WERI-Rb-1 (cell line): ENCODE results near the gene PORCN.

Experiments used
- DNase-seq: peaks from one replicate; pipeline ENCODE4 v3.0.0-alpha.2; 2020
- H3K27ac ChIP-seq: fragments of 250-450 bp; sonication (Bioruptor Pico); 2 replicates; pipeline ENCODE4 v1.5.1; 2020; ENCODE audit warnings: mild to moderate bottlenecking, moderate library complexity
- H3K27me3 ChIP-seq: fragments of 250-450 bp; sonication (Bioruptor Pico); 2 replicates; pipeline ENCODE4 v1.5.1; 2021; ENCODE audit warnings: mild to moderate bottlenecking, low read depth, moderate library complexity; ENCODE audit not compliant: insufficient read depth, severe bottlenecking
- H3K36me3 ChIP-seq: fragments of 250-450 bp; sonication (Bioruptor Pico); 2 replicates; pipeline ENCODE4 v1.5.1; 2020; ENCODE audit warnings: mild to moderate bottlenecking, moderate library complexity
- H3K4me3 ChIP-seq: 2 replicates; pipeline ENCODE4 v1.5.1; 2011; ENCODE audit warnings: low read depth, mild to moderate bottlenecking, control low read depth, low read length
- H3K9me3 ChIP-seq: fragments of 250-450 bp; sonication (Bioruptor Pico); 2 replicates; pipeline ENCODE4 v1.5.1; 2021; ENCODE audit warnings: mild to moderate bottlenecking, moderate library complexity; ENCODE audit not compliant: severe bottlenecking
- TF ChIP-seq, protein P1 (sequence below): IDR thresholded peaks from 2 replicates; pipeline ENCODE4 v1.5.1; 2011; ENCODE audit warnings: low read depth, mild to moderate bottlenecking, control low read depth, inconsistent platforms, low read length

The PORCN gene

GRCh38 chrX:48508400-48509244, at the start of gene PORCN:
Gene PORCN, plus strand, starts transcription at chrX:48508992. Its CDS starts 829 bp downstream, at chrX:48509821.
- no peaks in the 10 kb centered on the region for H3K9me3 ChIP-seq
- peak within 1 kb of the TSS; percentile 57 for H3K27ac ChIP-seq
- peak; percentile 84 for DNase-seq
- TF ChIP-seq, protein P1, sequence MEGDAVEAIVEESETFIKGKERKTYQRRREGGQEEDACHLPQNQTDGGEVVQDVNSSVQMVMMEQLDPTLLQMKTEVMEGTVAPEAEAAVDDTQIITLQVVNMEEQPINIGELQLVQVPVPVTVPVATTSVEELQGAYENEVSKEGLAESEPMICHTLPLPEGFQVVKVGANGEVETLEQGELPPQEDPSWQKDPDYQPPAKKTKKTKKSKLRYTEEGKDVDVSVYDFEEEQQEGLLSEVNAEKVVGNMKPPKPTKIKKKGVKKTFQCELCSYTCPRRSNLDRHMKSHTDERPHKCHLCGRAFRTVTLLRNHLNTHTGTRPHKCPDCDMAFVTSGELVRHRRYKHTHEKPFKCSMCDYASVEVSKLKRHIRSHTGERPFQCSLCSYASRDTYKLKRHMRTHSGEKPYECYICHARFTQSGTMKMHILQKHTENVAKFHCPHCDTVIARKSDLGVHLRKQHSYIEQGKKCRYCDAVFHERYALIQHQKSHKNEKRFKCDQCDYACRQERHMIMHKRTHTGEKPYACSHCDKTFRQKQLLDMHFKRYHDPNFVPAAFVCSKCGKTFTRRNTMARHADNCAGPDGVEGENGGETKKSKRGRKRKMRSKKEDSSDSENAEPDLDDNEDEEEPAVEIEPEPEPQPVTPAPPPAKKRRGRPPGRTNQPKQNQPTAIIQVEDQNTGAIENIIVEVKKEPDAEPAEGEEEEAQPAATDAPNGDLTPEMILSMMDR = no peak
- H3K4me3 ChIP-seq = peak within 1 kb of the TSS; percentile 49
- no peaks in the 10 kb centered on the region for H3K36me3 ChIP-seq
- peaks cover 8% of the 10 kb centered on the region for H3K27me3 ChIP-seq

- Histone ChIP-seq H3K4me3 (no peak overlapping the region), H3K36me3 (peaks cover 75% of the 10 kb centered on the region), H3K27me3 (no peaks in the 10 kb centered on the region), H3K27ac (no peak overlapping the region), H3K9me3 (no peaks in the 10 kb centered on the region)
- no peak for DNase-seq
- TF ChIP-seq, protein P1 = no peak
Observed at GRCh38 chrX:48459483-48459882, 49.3 kb upstream of the PORCN start.

- no peak for DNase-seq
- no peak overlapping the region for H3K27ac ChIP-seq
- TF ChIP-seq, protein P1 = no peak
- no peak overlapping the region for H3K4me3 ChIP-seq
- H3K9me3 ChIP-seq = no peaks in the 10 kb centered on the region
- peaks cover 81% of the 10 kb centered on the region for H3K36me3 ChIP-seq
- no peaks in the 10 kb centered on the region for H3K27me3 ChIP-seq
Observed at GRCh38 chrX:48460031-48460430, 48.8 kb upstream of the PORCN start.

- DNase-seq = no peak
- Histone ChIP-seq H3K9me3 (no peaks in the 10 kb centered on the region), H3K4me3 (no peak overlapping the region), H3K27me3 (no peaks in the 10 kb centered on the region), H3K36me3 (peaks cover 86% of the 10 kb centered on the region), H3K27ac (no peak overlapping the region)
- TF ChIP-seq, protein P1 = no peak
Observed at GRCh38 chrX:48460606-48461005, 48.2 kb upstream of the PORCN start.

GRCh38 chrX:48461830-48462229, 47.0 kb upstream of the PORCN start:
- TF ChIP-seq, protein P1 = no peak
- no peak overlapping the region for H3K4me3 ChIP-seq
- no peaks in the 10 kb centered on the region for H3K9me3 ChIP-seq
- peaks cover 92% of the 10 kb centered on the region for H3K36me3 ChIP-seq
- H3K27me3 ChIP-seq = no peaks in the 10 kb centered on the region
- DNase-seq = no peak
- no peak overlapping the region for H3K27ac ChIP-seq
